T-helper 17 cell (primary cell): ENCODE measurements around the gene PTPRD. TPM values are rescaled to one million over a fixed set of nuclear protein-coding genes. Genes with fewer than 3 reads are reported as not detected.

Experiments used
- ATAC-seq: fragments of 150-1000 bp; cut with Tn5 transposase; 2 replicates; pipeline ENCODE4 v1.10.0; 2021; ENCODE audit warnings: mild to moderate bottlenecking, moderate library complexity
- DNase-seq, 3 donors: peaks; one replicate each; pipeline versions ENCODE4 v3.0.0 to v3.0.0-alpha.2; 2020 to 2021
- H3K9me3 ChIP-seq: one replicate; pipeline ENCODE4 v1.7.0; 2013; ENCODE audit warnings: low read length, mild to moderate bottlenecking; ENCODE audit not compliant: control insufficient read depth, poor library complexity, severe bottlenecking
- H3K27ac Mint-ChIP-seq: one replicate; pipeline ENCODE4 v1.8.0; 2022; ENCODE audit warnings: mild to moderate bottlenecking, moderate library complexity, mixed read lengths
- H3K27me3 Mint-ChIP-seq: one replicate; pipeline ENCODE4 v1.8.0; 2022; ENCODE audit warnings: mixed read lengths
- H3K36me3 Mint-ChIP-seq: one replicate; pipeline ENCODE4 v1.8.0; 2022; ENCODE audit warnings: low read depth, mixed read lengths
- H3K4me1 Mint-ChIP-seq: one replicate; pipeline ENCODE4 v1.8.0; 2022; ENCODE audit warnings: mild to moderate bottlenecking, mixed read lengths
- H3K4me3 Mint-ChIP-seq: one replicate; pipeline ENCODE4 v1.8.0; 2022; ENCODE audit warnings: mild to moderate bottlenecking, moderate library complexity, mixed read lengths
- total RNA-seq, 4 donors: library from RNA in 2 of 4; stranded (reverse) in 2 of 4; gene quantifications; one replicate each; pipeline ENCODE4 v1.2.3 and lab custom pipeline; 2022 to 2026

PTPRD gene
- total RNA-seq, 2 donors from 2014 or later = not detected

- H3K4me3 Mint-ChIP-seq = no peak overlapping the region
- H3K27me3 Mint-ChIP-seq = peaks cover 23% of the 10 kb centered on the region
- no peak overlapping the region for H3K27ac Mint-ChIP-seq
- DNase-seq (no peak), ATAC-seq (no peak)
- H3K4me1 Mint-ChIP-seq = no peaks in the 10 kb centered on the region
- no peaks in the 10 kb centered on the region for H3K36me3 Mint-ChIP-seq
- no peaks in the 10 kb centered on the region for H3K9me3 ChIP-seq
These were observed 1929.3 kb downstream of the PTPRD start for GRCh38 chr9:8683496-8683895.

- Mint-ChIP-seq H3K36me3 (peaks cover 2% of the 10 kb centered on the region), H3K27me3 (peaks cover 18% of the 10 kb centered on the region), H3K27ac (no peak overlapping the region), H3K4me3 (no peak overlapping the region), H3K4me1 (no peaks in the 10 kb centered on the region)
- H3K9me3 ChIP-seq = no peaks in the 10 kb centered on the region
- ATAC-seq (no peak), DNase-seq (no peak)
These were observed 1932.1 kb downstream of the PTPRD start for GRCh38 chr9:8680658-8681057.

- Mint-ChIP-seq H3K4me1 (no peaks in the 10 kb centered on the region), H3K4me3 (no peak overlapping the region), H3K27me3 (peaks cover 17% of the 10 kb centered on the region), H3K36me3 (peaks cover 2% of the 10 kb centered on the region), H3K27ac (no peak overlapping the region)
- DNase-seq = no peak
- no peaks in the 10 kb centered on the region for H3K9me3 ChIP-seq
- no peak for ATAC-seq
These were observed 1932.6 kb downstream of the PTPRD start for GRCh38 chr9:8680157-8680556.

GRCh38 chr9:8679371-8679822 is 1933.4 kb downstream of the PTPRD start:
- H3K27me3 Mint-ChIP-seq = peaks cover 13% of the 10 kb centered on the region
- H3K4me1 Mint-ChIP-seq = no peaks in the 10 kb centered on the region
- ATAC-seq (no peak), DNase-seq (no peak)
- H3K9me3 ChIP-seq = no peaks in the 10 kb centered on the region
- H3K4me3 Mint-ChIP-seq = no peak overlapping the region
- H3K27ac Mint-ChIP-seq = no peak overlapping the region
- H3K36me3 Mint-ChIP-seq = peaks cover 2% of the 10 kb centered on the region

- no peaks in the 10 kb centered on the region for H3K9me3 ChIP-seq
- H3K27ac Mint-ChIP-seq = no peak overlapping the region
- H3K4me1 Mint-ChIP-seq = no peaks in the 10 kb centered on the region
- no peak for DNase-seq
- peaks cover 2% of the 10 kb centered on the region for H3K36me3 Mint-ChIP-seq
- H3K4me3 Mint-ChIP-seq = no peak overlapping the region
- H3K27me3 Mint-ChIP-seq = peaks cover 17% of the 10 kb centered on the region
- no peak for ATAC-seq
These were observed 1935.1 kb downstream of the PTPRD start for GRCh38 chr9:8677741-8678140.

GRCh38 chr9:8674536-8674935 is 1938.3 kb downstream of the PTPRD start:
- Mint-ChIP-seq H3K27ac (no peak overlapping the region), H3K4me3 (no peak overlapping the region), H3K4me1 (no peaks in the 10 kb centered on the region), H3K27me3 (peaks cover 12% of the 10 kb centered on the region), H3K36me3 (peaks cover 2% of the 10 kb centered on the region)
- no peaks in the 10 kb centered on the region for H3K9me3 ChIP-seq
- no peak for ATAC-seq
- no peak for DNase-seq

- Mint-ChIP-seq H3K27me3 (peaks cover 12% of the 10 kb centered on the region), H3K4me1 (no peaks in the 10 kb centered on the region), H3K36me3 (peaks cover 2% of the 10 kb centered on the region), H3K27ac (no peak overlapping the region), H3K4me3 (no peak overlapping the region)
- H3K9me3 ChIP-seq = no peaks in the 10 kb centered on the region
- ATAC-seq (no peak), DNase-seq (no peak)
These were observed 1939.0 kb downstream of the PTPRD start for GRCh38 chr9:8673830-8674229.

- H3K27ac Mint-ChIP-seq = no peak overlapping the region
These were observed 1942.1 kb downstream of the PTPRD start for GRCh38 chr9:8670751-8671150.

GRCh38 chr9:8668751-8669150 is 1944.1 kb downstream of the PTPRD start:
- Mint-ChIP-seq H3K36me3 (no peaks in the 10 kb centered on the region), H3K4me3 (no peak overlapping the region), H3K27me3 (peaks cover 2% of the 10 kb centered on the region), H3K4me1 (no peaks in the 10 kb centered on the region), H3K27ac (no peak overlapping the region)
- DNase-seq (no peak), ATAC-seq (no peak)
- no peaks in the 10 kb centered on the region for H3K9me3 ChIP-seq

More at GRCh38 chr9:8670751-8671150, 1942.1 kb downstream of the PTPRD start:
- Mint-ChIP-seq H3K4me3 (no peak overlapping the region), H3K27me3 (peaks cover 5% of the 10 kb centered on the region), H3K4me1 (no peaks in the 10 kb centered on the region), H3K36me3 (no peaks in the 10 kb centered on the region)
- DNase-seq (no peak), ATAC-seq (no peak)
- H3K9me3 ChIP-seq = no peaks in the 10 kb centered on the region

GRCh38 chr9:8668231-8668630 is 1944.6 kb downstream of the PTPRD start:
- Mint-ChIP-seq H3K36me3 (no peaks in the 10 kb centered on the region), H3K27ac (no peak overlapping the region), H3K4me3 (no peak overlapping the region), H3K27me3 (no peaks in the 10 kb centered on the region), H3K4me1 (no peaks in the 10 kb centered on the region)
- ATAC-seq (no peak), DNase-seq (no peak)
- H3K9me3 ChIP-seq = no peaks in the 10 kb centered on the region

- no peak for ATAC-seq
- H3K36me3 Mint-ChIP-seq = no peaks in the 10 kb centered on the region
- H3K27me3 Mint-ChIP-seq = peaks cover 5% of the 10 kb centered on the region
- H3K9me3 ChIP-seq = no peaks in the 10 kb centered on the region
- H3K4me1 Mint-ChIP-seq = no peaks in the 10 kb centered on the region
- no peak overlapping the region for H3K27ac Mint-ChIP-seq
- DNase-seq = no peak
- no peak overlapping the region for H3K4me3 Mint-ChIP-seq
These were observed 1946.7 kb downstream of the PTPRD start for GRCh38 chr9:8666060-8666459.

- H3K27me3 Mint-ChIP-seq = peaks cover 11% of the 10 kb centered on the region
- no peaks in the 10 kb centered on the region for H3K36me3 Mint-ChIP-seq
- ATAC-seq (no peak), DNase-seq (no peak)
- no peak overlapping the region for H3K27ac Mint-ChIP-seq
- no peaks in the 10 kb centered on the region for H3K9me3 ChIP-seq
- H3K4me1 Mint-ChIP-seq = no peaks in the 10 kb centered on the region
- no peak overlapping the region for H3K4me3 Mint-ChIP-seq
These were observed 1952.4 kb downstream of the PTPRD start for GRCh38 chr9:8660383-8660782.

- no peak overlapping the region for H3K4me3 Mint-ChIP-seq
- H3K9me3 ChIP-seq = no peaks in the 10 kb centered on the region
- H3K36me3 Mint-ChIP-seq = no peaks in the 10 kb centered on the region
- ATAC-seq (no peak), DNase-seq (no peak)
- no peak overlapping the region for H3K27ac Mint-ChIP-seq
- H3K27me3 Mint-ChIP-seq = peaks cover 11% of the 10 kb centered on the region
- no peaks in the 10 kb centered on the region for H3K4me1 Mint-ChIP-seq
These were observed 1953.7 kb downstream of the PTPRD start for GRCh38 chr9:8659108-8659507.

GRCh38 chr9:8655071-8655470 is 1957.7 kb downstream of the PTPRD start:
- Mint-ChIP-seq H3K36me3 (no peaks in the 10 kb centered on the region), H3K4me3 (no peak overlapping the region), H3K27me3 (peaks cover 7% of the 10 kb centered on the region), H3K27ac (no peak overlapping the region), H3K4me1 (no peaks in the 10 kb centered on the region)
- H3K9me3 ChIP-seq = no peaks in the 10 kb centered on the region
- ATAC-seq (no peak), DNase-seq (no peak)
